SK-N-MC (cell line): ENCODE data around the gene STXBP3.

Experiments
- EZH2 ChIP-seq: fragments of 200-600 bp; sonication (generic); IDR thresholded peaks from one replicate; pipeline ENCODE4 v1.6.1; 2017; ENCODE audit warnings: antibody characterized with exemption
- POLR2AphosphoS5 ChIP-seq: IDR thresholded peaks from 2 replicates; pipeline ENCODE4 v1.6.1; 2012; ENCODE audit warnings: mild to moderate bottlenecking, low read depth, low read length, borderline replicate concordance

GRCh38 chr1:108747171-108747850, 837 bp downstream of the STXBP3 start:
- TF ChIP-seq POLR2AphosphoS5 (peak; percentile 32; the same call in 1 of the 2 replicates), EZH2 (no peak)
